ENCODE measurements around the gene FAM13B.
"Not testable (repeated sequence)": the region's sequence is repeated elsewhere in the genome, so short reads cannot be mapped to it uniquely, and the experiment has no call there.

The FAM13B gene

GRCh38 chr5:137960141-137960540, 72.7 kb downstream of the FAM13B start:
- DNase-seq: no peak

- no peak for DNase-seq
Measured at GRCh38 chr5:137959488-137959887, 73.4 kb downstream of the FAM13B start.

DNA sequence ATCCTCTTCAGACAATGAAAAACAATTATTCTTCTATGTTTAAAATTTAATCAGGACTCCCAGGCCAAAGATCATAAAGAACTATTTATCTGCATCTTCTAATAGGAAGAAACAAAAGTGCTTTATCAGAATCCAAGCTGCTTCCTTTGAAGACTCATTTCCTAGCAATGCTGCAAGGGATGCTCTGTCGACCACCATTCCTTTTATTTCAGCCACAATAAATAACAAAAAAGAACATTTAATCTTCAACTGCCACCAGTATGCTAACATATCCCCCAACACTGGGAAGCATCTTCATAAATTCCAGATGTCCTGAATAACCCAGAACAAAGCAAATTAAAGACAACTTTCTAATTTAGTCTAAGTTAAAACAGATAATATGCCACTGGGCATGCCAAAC, 74.9 kb downstream of the FAM13B start:
- no peak for DNase-seq

DNA sequence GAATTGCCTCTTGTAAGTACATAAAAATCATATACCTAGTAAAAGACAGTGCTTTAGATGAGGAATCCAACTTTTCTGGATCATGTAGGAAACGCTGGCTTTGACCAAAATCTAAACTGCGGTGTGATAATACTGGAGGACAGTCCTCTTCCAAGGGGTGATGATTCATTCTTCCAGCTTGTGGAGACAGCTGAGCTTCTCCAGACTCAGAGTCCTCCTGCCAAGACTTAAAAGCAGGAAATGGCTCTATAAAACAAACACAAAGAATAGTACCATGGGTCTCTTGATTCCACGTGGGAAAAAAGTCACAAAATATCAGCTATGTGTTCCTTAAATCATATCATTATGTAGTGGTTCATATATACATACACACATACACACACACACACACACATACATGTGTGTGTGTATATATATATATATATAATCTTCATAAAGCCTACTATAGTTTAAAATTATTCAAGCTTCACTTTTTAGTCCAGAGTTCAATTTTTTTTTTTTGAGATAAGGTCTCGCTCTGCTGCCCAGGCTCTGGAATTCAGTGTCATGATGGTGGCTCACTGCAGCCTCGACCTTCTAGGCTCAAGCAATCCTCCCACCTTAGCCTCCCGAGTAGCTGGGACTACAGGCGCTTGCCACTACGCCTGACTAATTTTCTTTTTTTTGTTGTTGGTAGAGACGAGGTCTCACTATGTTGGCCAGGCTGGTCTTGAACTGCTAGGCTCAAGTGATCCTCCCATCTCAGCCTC, 78.6 kb downstream of the FAM13B start:
- no peak for DNase-seq

DNA sequence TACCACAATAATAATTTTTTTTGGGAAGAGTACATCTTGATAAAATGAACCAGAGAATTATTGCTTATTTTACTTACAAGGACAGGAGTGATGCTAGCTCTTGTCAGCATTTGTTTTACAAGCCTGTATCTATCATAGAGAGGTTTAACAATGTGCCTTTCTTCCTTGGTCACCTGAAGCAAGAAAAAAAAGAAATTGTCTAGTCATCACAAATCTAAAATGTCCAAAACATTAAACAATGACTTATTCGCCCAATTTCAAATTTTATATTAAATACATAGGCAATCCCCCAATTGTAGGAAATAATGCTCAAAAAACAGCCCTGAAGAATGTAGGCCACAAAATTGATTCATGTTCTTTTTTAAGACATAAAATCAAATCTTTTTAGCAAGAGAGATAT, 87.1 kb downstream of the FAM13B start:
- DNase-seq: no peak

DNA sequence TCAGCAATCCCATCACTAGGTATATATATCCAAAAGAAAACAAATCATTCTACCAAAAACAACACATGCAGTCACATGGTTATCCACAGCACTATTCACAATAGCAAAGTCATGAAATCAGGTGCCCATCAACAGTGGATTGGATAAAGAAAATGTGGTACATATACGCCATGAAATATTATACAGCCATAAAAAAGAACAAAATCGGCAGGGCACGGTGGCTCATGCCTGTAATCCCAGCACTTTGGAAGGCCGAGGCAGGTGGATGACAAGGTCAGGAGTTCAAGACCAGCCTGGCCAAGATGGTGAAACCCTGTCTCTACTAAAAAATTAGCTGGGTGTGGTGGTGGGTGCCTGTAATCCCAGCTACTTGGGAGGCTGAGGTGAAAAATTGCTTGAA, 88.6 kb downstream of the FAM13B start:
- DNase-seq: not testable (repeated sequence)

- no peak for DNase-seq
Measured at GRCh38 chr5:137939331-137939730, 93.5 kb downstream of the FAM13B start.

DNA sequence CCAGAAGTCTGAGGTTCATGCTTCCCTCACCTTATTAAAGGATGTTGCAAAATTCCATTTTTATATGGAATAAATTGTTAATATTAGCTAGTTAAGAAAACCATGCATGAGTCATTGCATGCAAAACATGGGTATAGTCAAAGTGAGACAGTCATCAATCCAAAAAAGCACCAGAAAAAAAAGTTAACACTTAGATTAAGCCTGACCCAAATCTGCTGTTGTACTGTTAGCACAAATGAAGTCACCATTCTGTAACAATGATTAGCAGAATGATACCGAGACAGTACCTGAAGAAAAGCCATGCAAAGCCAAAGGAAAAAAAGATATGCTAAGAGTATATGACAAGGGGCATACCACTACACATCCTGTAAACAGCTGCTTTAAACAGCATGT, 94.1 kb downstream of the FAM13B start:
- no peak for DNase-seq

- no peak for DNase-seq
Measured at GRCh38 chr5:137937994-137938750, 94.7 kb downstream of the FAM13B start.

DNA sequence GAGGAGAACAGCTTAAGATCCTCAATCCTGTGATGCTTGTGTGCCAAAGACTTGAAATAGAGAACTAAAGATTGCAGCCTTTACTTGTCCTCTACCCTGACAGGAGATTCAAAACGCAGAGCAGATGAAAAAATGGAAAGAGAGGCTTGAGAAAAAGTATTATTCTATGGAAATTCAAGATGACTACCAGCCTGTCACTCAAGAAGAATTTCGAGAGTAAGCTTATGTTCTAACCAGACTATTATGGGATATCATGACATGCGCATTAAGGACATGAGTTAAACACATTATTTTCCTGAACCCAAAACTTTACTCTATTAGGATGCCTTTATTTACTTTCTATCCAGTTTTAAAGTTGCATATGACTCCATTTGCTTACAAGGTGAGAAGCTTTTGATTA, 97.2 kb downstream of the FAM13B start:
- no peak for DNase-seq

- no peak for DNase-seq
Measured at GRCh38 chr5:137935190-137935589, 97.7 kb downstream of the FAM13B start.

DNA sequence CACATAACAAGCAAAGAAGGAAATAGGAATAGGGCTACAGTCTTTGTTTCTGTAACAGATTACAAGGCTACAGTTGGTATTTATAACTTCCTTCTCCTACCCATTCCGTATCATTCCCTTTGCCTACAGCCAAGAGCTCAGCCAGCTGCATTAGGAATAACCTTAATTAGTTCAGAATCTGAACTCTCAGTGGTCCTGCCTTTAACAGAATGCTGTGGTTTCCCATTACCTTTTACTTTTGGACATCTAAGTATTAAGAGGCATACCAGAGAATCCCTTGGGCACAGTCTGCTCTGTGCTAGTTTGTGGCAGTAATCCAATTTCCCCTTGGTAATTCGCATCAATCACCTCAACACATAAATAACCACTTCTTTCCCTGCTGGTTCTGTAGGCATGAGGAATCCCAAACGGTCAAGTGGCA, 99.4 kb downstream of the FAM13B start:
- DNase-seq: no peak

GRCh38 chr5:137932800-137933199, 100.1 kb downstream of the FAM13B start:
- DNase-seq: no peak

DNA sequence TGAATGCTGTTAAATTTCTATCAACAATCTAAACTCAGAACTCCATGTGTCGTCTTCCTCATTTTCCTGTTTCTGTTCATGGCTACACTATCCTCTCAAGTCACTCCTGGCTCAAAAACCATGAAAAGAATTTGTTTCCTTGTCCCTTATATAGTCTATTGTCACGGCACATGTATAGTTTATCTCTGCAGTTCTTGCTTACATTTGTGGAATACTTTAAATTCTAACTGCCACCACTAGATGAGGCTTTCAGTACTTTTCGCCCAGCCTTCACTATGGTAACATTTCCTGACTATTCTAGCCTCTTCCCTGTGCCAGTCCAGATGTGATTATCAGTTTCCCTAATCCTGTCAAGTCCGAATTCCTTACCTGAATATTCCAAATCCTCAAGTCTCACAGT, 109.0 kb downstream of the FAM13B start:
- no peak for DNase-seq

- DNase-seq: no peak
Measured at GRCh38 chr5:137921931-137922330, 110.9 kb downstream of the FAM13B start.

DNA sequence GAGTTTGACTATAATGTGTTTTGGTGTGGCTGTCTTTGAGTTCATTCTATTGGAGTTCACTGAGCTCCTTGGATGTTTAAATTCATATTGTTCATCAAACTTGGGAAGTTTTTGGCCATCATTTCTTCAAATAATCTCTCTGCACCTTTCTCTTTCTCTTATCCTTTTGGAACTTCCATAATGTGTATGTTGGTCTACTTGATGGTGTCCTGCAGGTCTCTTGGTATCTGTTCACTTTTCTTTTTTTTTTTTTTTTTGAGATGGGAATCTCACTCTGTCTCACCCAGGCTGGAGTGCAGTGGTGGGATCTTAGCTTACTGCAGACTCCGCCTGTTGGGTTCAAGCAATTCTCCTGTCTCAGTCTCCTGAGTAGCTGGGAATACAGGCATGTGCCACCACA, 116.0 kb downstream of the FAM13B start:
- DNase-seq: no peak

GRCh38 chr5:137914758-137915157, 118.1 kb downstream of the FAM13B start:
- DNase-seq: no peak

GRCh38 chr5:137902408-137903133, 130.3 kb downstream of the FAM13B start:
- no peak for DNase-seq

DNA sequence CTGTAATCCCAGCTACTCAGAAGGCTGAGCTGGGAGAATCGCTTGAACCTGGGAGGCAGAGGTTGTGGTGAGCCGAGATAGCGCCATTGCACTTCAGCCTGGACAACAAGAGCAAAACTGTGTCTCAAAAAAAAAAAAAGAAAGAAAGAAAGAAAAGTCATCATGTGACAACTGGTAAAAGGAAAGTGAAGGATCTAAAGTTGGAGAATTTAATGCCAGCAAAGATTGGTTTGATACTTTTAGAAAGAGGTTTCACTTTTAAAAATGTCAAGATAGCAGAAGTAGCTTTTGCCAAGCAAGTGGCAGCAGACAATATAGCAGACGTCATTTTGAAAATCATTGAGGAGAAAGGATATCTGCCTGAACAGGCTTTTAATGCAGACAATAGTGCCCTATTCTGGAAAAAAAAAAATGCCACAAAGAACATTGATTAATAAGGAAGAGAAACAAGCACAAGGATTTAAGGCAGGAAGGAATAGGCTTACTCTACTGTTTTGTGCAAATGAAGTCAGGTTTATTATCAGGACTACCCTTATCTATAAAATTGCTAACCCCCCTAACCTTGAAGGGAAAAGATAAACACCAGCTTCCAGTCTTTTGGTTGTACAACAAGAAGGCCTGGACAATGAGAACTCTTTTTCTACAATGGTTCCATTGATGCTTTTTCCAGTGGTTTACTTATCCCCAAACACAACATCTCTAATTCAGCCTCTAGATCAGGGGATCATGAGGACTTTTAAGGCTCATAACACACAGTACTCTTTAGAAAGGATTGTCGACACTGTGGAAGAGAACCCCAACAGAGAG, 131.7 kb downstream of the FAM13B start:
- DNase-seq: no peak

DNA sequence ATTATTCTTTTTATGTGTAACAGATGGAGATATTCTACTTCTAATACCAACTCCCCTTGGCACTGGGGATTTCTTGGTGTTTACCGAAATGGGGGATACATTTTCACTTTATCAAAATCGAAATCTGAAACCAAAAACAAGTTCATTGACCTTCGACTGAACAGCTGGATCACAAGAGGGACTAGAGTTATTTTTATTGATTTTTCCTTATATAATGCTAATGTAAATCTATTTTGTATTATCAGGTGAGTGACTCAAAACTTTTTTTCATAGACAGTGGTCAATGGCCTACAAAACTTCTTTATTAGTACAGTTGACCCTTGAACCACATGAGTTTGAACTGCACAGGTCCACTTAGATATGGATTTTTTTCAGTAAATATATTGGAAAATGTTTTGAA, 133.4 kb downstream of the FAM13B start:
- no peak for DNase-seq

GRCh38 chr5:137896560-137896959, 136.3 kb downstream of the FAM13B start:
- DNase-seq: no peak

DNA sequence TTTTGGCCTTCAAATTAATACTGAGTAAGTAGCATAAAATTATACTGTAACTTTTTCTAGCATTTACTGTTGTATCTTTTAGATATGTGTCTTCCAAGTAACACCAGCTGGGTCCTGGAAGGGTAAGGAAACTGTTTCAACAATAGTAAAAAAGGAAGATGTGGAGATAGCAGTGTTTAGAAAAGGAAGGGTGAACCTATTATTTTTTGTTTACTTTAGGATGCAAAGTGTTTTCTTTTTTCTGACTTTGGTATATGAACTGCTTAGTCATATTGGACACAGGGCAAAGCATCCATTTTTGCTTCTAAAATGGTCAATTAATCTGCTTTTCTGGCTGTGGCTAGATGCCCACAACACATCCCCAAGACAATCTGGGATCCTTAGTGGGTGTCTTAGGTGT, 138.3 kb downstream of the FAM13B start:
- no peak for DNase-seq

- DNase-seq: no peak
Measured at GRCh38 chr5:137891849-137892248, 141.0 kb downstream of the FAM13B start.

Measured in NCI-H524 treated with DMSO at 0.1 percent for 48 hours (cell line).